Panc1 (cell line): ENCODE data around the gene DCST2. TPM values are rescaled to one million over a fixed set of nuclear protein-coding genes. Genes with fewer than 3 reads are reported as not detected.
A peak's percentile ranks its signal among the peaks of the same experiment; 100 is the strongest.

Experiments
- ATAC-seq: fragments of 200-7000 bp; cut with Tn5 transposase; 2 replicates; pipeline ENCODE4 v1.9.1; 2020; ENCODE audit warnings: mild to moderate bottlenecking, moderate library complexity
- BruUV-seq: library from RNA; stranded (reverse); fragments of 400-500 nt; replicated peaks from 2 replicates; lab custom pipeline; 2021; lab: Mats Ljungman, UMichigan
- CTCF ChIA-PET: fragments of 300-600 bp; sonication (Branson Sonifier 250); formaldehyde crosslinking; loops from one replicate; lab custom pipeline; 2022; ENCODE audit warnings: antibody characterized with exemption; lab: Charles Lee
- POLR2A ChIA-PET: fragments of 300-600 bp; sonication (Branson Sonifier 250); formaldehyde crosslinking; loops from one replicate; lab custom pipeline; 2022; ENCODE audit warnings: antibody characterized with exemption; lab: Charles Lee
- DNase-seq: peaks from one replicate; pipeline ENCODE4 v3.0.0-alpha.2; 2010; ENCODE audit warnings: low read depth, low spot score
- H3K27ac ChIP-seq: 2 replicates; pipeline ENCODE4 v1.5.1; 2011; ENCODE audit warnings: mild to moderate bottlenecking, low read length, inconsistent platforms
- H3K27me3 ChIP-seq: fragments of 200-500 bp; sonication (Bioruptor generic); 2 replicates; pipeline ENCODE4 v1.6.0; 2014; ENCODE audit warnings: low read length, inconsistent platforms; ENCODE audit not compliant: control insufficient read depth, insufficient read depth
- H3K36me3 ChIP-seq: fragments of 200-500 bp; sonication (Bioruptor generic); 2 replicates; pipeline ENCODE4 v1.5.1; 2014; ENCODE audit warnings: inconsistent platforms, mild to moderate bottlenecking, low read length, moderate library complexity; ENCODE audit not compliant: control insufficient read depth, insufficient read depth
- H3K4me1 ChIP-seq: 2 replicates; pipeline ENCODE4 v1.5.1; 2011; ENCODE audit warnings: inconsistent platforms, mild to moderate bottlenecking, low read length, moderate library complexity; ENCODE audit not compliant: control insufficient read depth, insufficient read depth
- H3K4me3 ChIP-seq, 2 experiments: 2 replicates each; pipeline ENCODE4 v1.5.1; 2011 to 2012; ENCODE audit warnings: low read depth in 2 of 2, low read length in 2 of 2, mild to moderate bottlenecking in 2 of 2, inconsistent platforms in 1 of 2, moderate library complexity in 1 of 2
- H3K9me3 ChIP-seq: fragments of 200-500 bp; sonication (Bioruptor generic); 2 replicates; pipeline ENCODE4 v1.5.1; 2014; ENCODE audit warnings: low read depth, mild to moderate bottlenecking, inconsistent platforms, low read length, moderate library complexity; ENCODE audit not compliant: control insufficient read depth, insufficient read depth
- CTCF ChIP-seq: fragments of 450-650 bp; IDR thresholded peaks from 2 replicates; pipeline ENCODE4 v1.5.1; 2017; ENCODE audit warnings: mild to moderate bottlenecking
- POLR2AphosphoS5 ChIP-seq: IDR thresholded peaks from 2 replicates; pipeline ENCODE4 v1.6.1; 2012; ENCODE audit warnings: mild to moderate bottlenecking, low read depth, low read length, moderate library complexity
- SIN3A ChIP-seq: IDR thresholded peaks from 2 replicates; pipeline ENCODE4 v1.6.1; 2012; ENCODE audit warnings: low read depth, mild to moderate bottlenecking, low read length, moderate library complexity, borderline replicate concordance; ENCODE audit not compliant: insufficient read depth
- TCF7L2 ChIP-seq: IDR thresholded peaks from 2 replicates; pipeline ENCODE4 v1.6.1; 2011; ENCODE audit warnings: mild to moderate bottlenecking, low read depth, low read length, inconsistent platforms
- in situ Hi-C: cut with HindIII; loops from 2 replicates; pipeline ENCODE4 v1.10.0; 2016; ENCODE audit warnings: low sequenced_read_pairs, low pct_unique_long_range_greater_than_20kb
- intact Hi-C: fragments of 100-400 bp; cut with micrococcal nuclease; formaldehyde crosslinking; loops from one replicate; pipeline ENCODE4 v1.10.0; 2022; ENCODE audit not compliant: unreplicated experiment
- total RNA-seq: library from RNA; stranded (reverse); gene quantifications from one replicate; pipeline ENCODE4 v1.2.1, GENCODE V29; 2021; ENCODE audit not compliant: unreplicated experiment
- TF ChIP-seq, protein P1 (sequence below), 2 experiments: IDR thresholded peaks; 2 replicates each; pipeline ENCODE4 v1.6.1; 2011 to 2012; ENCODE audit warnings: low read depth in 2 of 2, control low read depth in 1 of 2, low read length in 1 of 2, mild to moderate bottlenecking in 1 of 2, moderate library complexity in 1 of 2; ENCODE audit not compliant: insufficient read depth in 1 of 2

Gene DCST2
- total RNA-seq, 1 experiment from 2014 or later, result 0.13 TPM

DNA sequence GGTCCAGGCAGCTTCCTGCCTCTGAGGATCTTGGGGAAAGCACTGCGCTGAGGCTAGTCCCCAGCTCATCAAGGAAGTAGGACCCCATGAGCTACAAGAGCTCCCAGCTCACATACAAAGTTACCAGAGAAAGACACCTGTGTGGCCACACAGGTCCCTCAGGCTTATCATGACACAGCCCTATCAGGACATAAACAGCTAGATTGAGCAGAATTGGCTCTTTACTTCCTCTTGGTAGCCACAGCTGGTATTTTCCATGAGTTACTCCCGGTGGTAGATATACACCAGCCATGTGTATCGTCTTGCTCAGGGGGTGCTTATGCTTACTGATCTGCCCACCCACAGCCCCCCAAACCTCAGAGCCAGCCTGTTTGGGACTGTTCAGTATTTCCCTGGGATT lies 39.0 kb downstream of the DCST2 start:
- ChIA-PET POLR2A (interaction anchor here (0.9 to 1.2 kb wide), 2 partner anchors 21 to 24 kb away, joined by 3 to 15 read pairs; partner anchors contain the start of gene SHC1), CTCF (interaction anchor here (0.6 to 0.9 kb wide), 3 partner anchors 23 to 90 kb away, joined by 3 to 7 read pairs (median 3); no protein-coding TSS in a partner anchor)
- Histone ChIP-seq H3K4me1 (peaks cover 9% of the 10 kb centered on the region), H3K36me3 (peaks cover 3% of the 10 kb centered on the region; the same call in 1 of the 2 replicates), H3K4me3 (no peak overlapping the region), H3K9me3 (no peaks in the 10 kb centered on the region), H3K27me3 (no peaks in the 10 kb centered on the region), H3K27ac (peak overlapping the region; percentile 48; the same call in 1 of the 2 replicates)
- ATAC-seq, result no peak
- DNase-seq, result no peak
- intact Hi-C loops, result no loop called here
- BruUV-seq, result no TSS peak
- TF ChIP-seq SIN3A (no peak), POLR2AphosphoS5 (no peak), TCF7L2 (no peak)
- TF ChIP-seq, protein P1, sequence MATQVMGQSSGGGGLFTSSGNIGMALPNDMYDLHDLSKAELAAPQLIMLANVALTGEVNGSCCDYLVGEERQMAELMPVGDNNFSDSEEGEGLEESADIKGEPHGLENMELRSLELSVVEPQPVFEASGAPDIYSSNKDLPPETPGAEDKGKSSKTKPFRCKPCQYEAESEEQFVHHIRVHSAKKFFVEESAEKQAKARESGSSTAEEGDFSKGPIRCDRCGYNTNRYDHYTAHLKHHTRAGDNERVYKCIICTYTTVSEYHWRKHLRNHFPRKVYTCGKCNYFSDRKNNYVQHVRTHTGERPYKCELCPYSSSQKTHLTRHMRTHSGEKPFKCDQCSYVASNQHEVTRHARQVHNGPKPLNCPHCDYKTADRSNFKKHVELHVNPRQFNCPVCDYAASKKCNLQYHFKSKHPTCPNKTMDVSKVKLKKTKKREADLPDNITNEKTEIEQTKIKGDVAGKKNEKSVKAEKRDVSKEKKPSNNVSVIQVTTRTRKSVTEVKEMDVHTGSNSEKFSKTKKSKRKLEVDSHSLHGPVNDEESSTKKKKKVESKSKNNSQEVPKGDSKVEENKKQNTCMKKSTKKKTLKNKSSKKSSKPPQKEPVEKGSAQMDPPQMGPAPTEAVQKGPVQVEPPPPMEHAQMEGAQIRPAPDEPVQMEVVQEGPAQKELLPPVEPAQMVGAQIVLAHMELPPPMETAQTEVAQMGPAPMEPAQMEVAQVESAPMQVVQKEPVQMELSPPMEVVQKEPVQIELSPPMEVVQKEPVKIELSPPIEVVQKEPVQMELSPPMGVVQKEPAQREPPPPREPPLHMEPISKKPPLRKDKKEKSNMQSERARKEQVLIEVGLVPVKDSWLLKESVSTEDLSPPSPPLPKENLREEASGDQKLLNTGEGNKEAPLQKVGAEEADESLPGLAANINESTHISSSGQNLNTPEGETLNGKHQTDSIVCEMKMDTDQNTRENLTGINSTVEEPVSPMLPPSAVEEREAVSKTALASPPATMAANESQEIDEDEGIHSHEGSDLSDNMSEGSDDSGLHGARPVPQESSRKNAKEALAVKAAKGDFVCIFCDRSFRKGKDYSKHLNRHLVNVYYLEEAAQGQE (IDR thresholded peaks at IDR 0.05; ENCODE audit: insufficient read depth in 1 of 2, low read depth in 2 of 2, low read length in 1 of 2), result no peak
- in situ Hi-C loops, result no loop called here

DNA sequence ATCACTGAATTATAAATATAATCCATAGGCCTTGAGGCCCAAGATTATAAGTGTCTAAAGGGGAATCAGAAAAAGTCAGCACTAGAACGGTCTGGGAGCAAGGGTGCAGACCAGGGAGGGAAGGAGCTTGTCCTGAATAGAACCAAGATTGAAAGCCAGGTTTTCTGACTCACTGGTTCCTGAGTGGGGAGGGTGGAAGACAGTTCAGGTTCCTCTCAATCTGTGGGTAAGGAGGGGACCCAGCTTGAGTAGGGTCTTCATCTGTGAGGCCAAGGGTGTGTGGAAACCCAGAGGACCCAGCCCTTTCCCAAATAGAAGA lies 39.4 kb downstream of the DCST2 start:
- intact Hi-C loops, result no loop called here
- ChIA-PET CTCF (interaction anchor here (0.6 to 0.8 kb wide), 2 partner anchors 23 to 90 kb away, joined by 3 read pairs; no protein-coding TSS in a partner anchor), POLR2A (interaction anchor here (1.2 kb wide), 1 partner anchor 20 kb away, joined by 3 read pairs; no protein-coding TSS in a partner anchor)
- H3K36me3 ChIP-seq, result peaks cover 4% of the 10 kb centered on the region; the same call in 1 of the 2 replicates
- DNase-seq (no peak), ATAC-seq (no peak)
- H3K4me1 ChIP-seq, result peaks cover 8% of the 10 kb centered on the region
- H3K9me3 ChIP-seq, result no peaks in the 10 kb centered on the region
- peak overlapping the region; percentile 48; the same call in 1 of the 2 replicates for H3K27ac ChIP-seq
- BruUV-seq, result no TSS peak
- in situ Hi-C loops, result no loop called here
- H3K27me3 ChIP-seq, result no peaks in the 10 kb centered on the region
- TF ChIP-seq TCF7L2, result no peak
- no peak overlapping the region for H3K4me3 ChIP-seq

GRCh38 chr1:154993572-154994268 lies 39.9 kb downstream of the DCST2 start, which contains the start of gene LENEP:
Gene LENEP (plus strand): TSS chr1:154993586. CDS start chr1:154993608, 22 bp downstream.
- Histone ChIP-seq H3K27ac (peak within 1 kb of the TSS; percentile 48; the same call in 1 of the 2 replicates), H3K9me3 (no peaks in the 10 kb centered on the region), H3K4me3 (no peak within 1 kb of the TSS), H3K36me3 (peaks cover 4% of the 10 kb centered on the region; the same call in 1 of the 2 replicates), H3K27me3 (no peaks in the 10 kb centered on the region), H3K4me1 (peaks cover 8% of the 10 kb centered on the region)
- ChIA-PET POLR2A (interaction anchor here (0.6 to 1.6 kb wide), 4 partner anchors 9 to 24 kb away, joined by 3 to 12 read pairs (median 3); partner anchors contain the start of gene FLAD1), CTCF (interaction anchor here (0.6 to 0.8 kb wide), 3 partner anchors 19 to 24 kb away, joined by 3 to 7 read pairs (median 3); no protein-coding TSS in a partner anchor)
- BruUV-seq, result no TSS peak
- TF ChIP-seq, protein P1 (IDR thresholded peaks at IDR 0.05; ENCODE audit: insufficient read depth in 1 of 2, low read depth in 2 of 2, low read length in 1 of 2), result no peak
- TF ChIP-seq POLR2AphosphoS5 (no peak), TCF7L2 (no peak), CTCF (no peak), SIN3A (no peak)
- intact Hi-C loops (no loop called here), in situ Hi-C loops (no loop called here)
- DNase-seq, result no peak
- ATAC-seq, result peak; percentile 7; the same call in 1 of the 2 replicates
